Activated T-cell treated with anti-CD3 and anti-CD28 coated beads, Interleukin-2, amount 50 U/mL, for 48 hours (primary cell): Measurements from ENCODE around the gene ALG14.
A peak's percentile ranks its signal among the peaks of the same experiment; 100 is the strongest.
"Not testable (repeated sequence)": the region's sequence is repeated elsewhere in the genome, so short reads cannot be mapped to it uniquely, and the experiment has no call there.

Experiments
- DNase-seq, 2 experiments: peaks; one replicate each; pipeline ENCODE4 v3.0.0-alpha.2; 2020

The ALG14 gene

GRCh38 chr1:95072532-95073419 is at the start of gene ALG14:
Gene ALG14 (minus strand): TSS chr1:95072951. CDS start chr1:95072898, 53 bp downstream.
- peak; percentile 92 to 94 for DNase-seq

GRCh38 chr1:95122151-95122697 is 49.5 kb upstream of the ALG14 start:
- no peak for DNase-seq

- DNase-seq = no peak
Measured at GRCh38 chr1:95119273-95119672, 46.5 kb upstream of the ALG14 start.

- no peak for DNase-seq
Measured at GRCh38 chr1:95118710-95119109, 46.0 kb upstream of the ALG14 start.

- DNase-seq = no peak
Measured at GRCh38 chr1:95118067-95118499, 45.3 kb upstream of the ALG14 start.

GRCh38 chr1:95117207-95118066 is 44.7 kb upstream of the ALG14 start, which contains the start of gene TLCD4:
Gene TLCD4 (plus strand): TSS chr1:95117355. CDS start chr1:95143902, 26,547 bp downstream.
- DNase-seq = peak; percentile 46 to 54

GRCh38 chr1:95116580-95117206 is 43.9 kb upstream of the ALG14 start:
- peak; percentile 58 to 65 for DNase-seq

- DNase-seq = no peak
Measured at GRCh38 chr1:95115708-95116137, 43.0 kb upstream of the ALG14 start.

- no peak for DNase-seq
Measured at GRCh38 chr1:95113684-95114083, 40.9 kb upstream of the ALG14 start.

GRCh38 chr1:95111014-95111413 is 38.3 kb upstream of the ALG14 start:
- DNase-seq = no peak

GRCh38 chr1:95108792-95109191 is 36.0 kb upstream of the ALG14 start:
- DNase-seq = no peak

- DNase-seq = no peak
Measured at GRCh38 chr1:95098196-95098595, 25.4 kb upstream of the ALG14 start.

GRCh38 chr1:95097426-95097825 is 24.7 kb upstream of the ALG14 start:
- no peak for DNase-seq

GRCh38 chr1:95096218-95096841 is 23.6 kb upstream of the ALG14 start:
- DNase-seq = no peak

- no peak for DNase-seq
Measured at GRCh38 chr1:95095833-95096217, 23.1 kb upstream of the ALG14 start.

- no peak for DNase-seq
Measured at GRCh38 chr1:95094923-95095322, 22.2 kb upstream of the ALG14 start.

- no peak for DNase-seq
Measured at GRCh38 chr1:95093296-95093695, 20.5 kb upstream of the ALG14 start.

- not testable (repeated sequence) for DNase-seq
Measured at GRCh38 chr1:95092891-95093290, 20.1 kb upstream of the ALG14 start.

GRCh38 chr1:95091290-95091689 is 18.5 kb upstream of the ALG14 start:
- DNase-seq = not testable (repeated sequence)

GRCh38 chr1:95089650-95090287 is 17.0 kb upstream of the ALG14 start:
- no peak for DNase-seq

GRCh38 chr1:95088303-95088702 is 15.6 kb upstream of the ALG14 start:
- no peak for DNase-seq
